H1 (cell line): ENCODE results near the gene TAF3.

ENCODE experiments used
- EZH2 ChIP-seq: fragments of 200-600 bp; sonication (generic); IDR thresholded peaks from 2 replicates; pipeline ENCODE4 v1.7.1; 2012; ENCODE audit warnings: low read depth, mild to moderate bottlenecking, moderate library complexity, low read length, inconsistent platforms; ENCODE audit not compliant: severe bottlenecking
- HDAC2 ChIP-seq, 2 experiments: fragments of 300-600 bp in 1 of 2; sonication (generic) in 1 of 2; IDR thresholded peaks; 2 replicates each; pipeline ENCODE4 v1.6.1; 2011 to 2012; ENCODE audit warnings: low read depth in 2 of 2, low read length in 2 of 2, mild to moderate bottlenecking in 2 of 2, moderate library complexity in 2 of 2, borderline replicate concordance in 1 of 2, inconsistent platforms in 1 of 2
- RFX5 ChIP-seq: IDR thresholded peaks from 2 replicates; pipeline ENCODE4 v1.6.1; 2011; ENCODE audit warnings: low read depth, low read length, improper control_type of control experiment, borderline replicate concordance
- SUZ12 ChIP-seq: fragments of 200-600 bp; sonication (generic); IDR thresholded peaks from 2 replicates; pipeline ENCODE4 v1.6.1; 2012; ENCODE audit warnings: mild to moderate bottlenecking, inconsistent platforms, low read length, moderate library complexity, mixed read lengths

DNA sequence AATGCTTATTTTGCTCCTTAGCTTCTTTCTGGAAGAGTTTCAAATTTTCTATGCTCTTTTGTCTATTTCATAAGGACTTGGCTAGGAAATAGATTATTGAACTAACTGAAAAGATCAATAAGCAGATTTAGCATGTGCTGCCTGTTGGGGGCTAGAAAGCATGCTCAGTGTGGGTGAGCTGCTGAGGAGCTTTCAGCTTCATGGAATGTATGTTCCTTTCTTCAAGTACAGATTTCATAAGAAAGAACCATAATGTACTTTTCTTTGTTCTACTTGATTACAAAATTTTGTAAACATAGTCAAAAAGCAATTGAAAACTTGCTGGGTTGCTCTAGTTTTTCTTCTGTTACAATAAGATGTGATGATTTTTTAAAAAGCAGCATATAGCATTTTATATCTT, 73.8 kb downstream of the TAF3 start:
- TF ChIP-seq HDAC2 (IDR thresholded peaks at IDR 0.05; ENCODE audit: borderline replicate concordance in 1 of 2, low read depth in 2 of 2, low read length in 2 of 2) (no peak), SUZ12 (no peak), RFX5 (no peak), EZH2 (no peak)
